GM12892 (cell line): ENCODE results near the gene ZC3H7B.

Experiments
- POLR2AphosphoS5 ChIP-seq: IDR thresholded peaks from 2 replicates; pipeline ENCODE4 v1.6.1; 2011; ENCODE audit warnings: low read depth, low read length, control low read depth
- TAF1 ChIP-seq: IDR thresholded peaks from 2 replicates; pipeline ENCODE4 v1.6.1; 2011; ENCODE audit warnings: low read depth, mild to moderate bottlenecking, control low read depth, low read length, borderline replicate concordance

DNA sequence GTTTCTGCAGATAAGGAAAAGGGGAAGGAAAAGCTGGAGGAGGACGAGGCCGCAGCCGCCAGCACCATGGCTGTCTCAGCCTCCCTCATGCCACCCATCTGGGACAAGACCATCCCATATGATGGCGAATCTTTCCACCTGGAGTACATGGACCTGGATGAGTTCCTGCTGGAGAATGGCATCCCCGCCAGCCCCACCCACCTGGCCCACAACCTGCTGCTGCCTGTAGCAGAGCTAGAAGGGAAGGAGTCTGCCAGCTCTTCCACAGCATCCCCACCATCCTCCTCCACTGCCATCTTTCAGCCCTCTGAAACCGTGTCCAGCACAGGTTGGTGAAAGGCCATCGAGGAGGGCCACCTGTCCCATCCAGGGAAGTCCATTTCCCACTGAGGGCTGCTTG lies 86.0 kb downstream of the ZC3H7B start:
- no peak for TF ChIP-seq TAF1
- TF ChIP-seq POLR2AphosphoS5: no peak
